IPS-NIHi7 (cell line): ENCODE measurements around the gene GOLGA8A.
"Not testable (repeated sequence)": the region's sequence is repeated elsewhere in the genome, so short reads cannot be mapped to it uniquely, and the experiment has no call there.

Experiments
- DNase-seq: peaks from one replicate; pipeline ENCODE4 v3.0.0; 2012; ENCODE audit warnings: mixed read lengths; ENCODE audit errors: extremely low spot score

The GOLGA8A gene, protein sequence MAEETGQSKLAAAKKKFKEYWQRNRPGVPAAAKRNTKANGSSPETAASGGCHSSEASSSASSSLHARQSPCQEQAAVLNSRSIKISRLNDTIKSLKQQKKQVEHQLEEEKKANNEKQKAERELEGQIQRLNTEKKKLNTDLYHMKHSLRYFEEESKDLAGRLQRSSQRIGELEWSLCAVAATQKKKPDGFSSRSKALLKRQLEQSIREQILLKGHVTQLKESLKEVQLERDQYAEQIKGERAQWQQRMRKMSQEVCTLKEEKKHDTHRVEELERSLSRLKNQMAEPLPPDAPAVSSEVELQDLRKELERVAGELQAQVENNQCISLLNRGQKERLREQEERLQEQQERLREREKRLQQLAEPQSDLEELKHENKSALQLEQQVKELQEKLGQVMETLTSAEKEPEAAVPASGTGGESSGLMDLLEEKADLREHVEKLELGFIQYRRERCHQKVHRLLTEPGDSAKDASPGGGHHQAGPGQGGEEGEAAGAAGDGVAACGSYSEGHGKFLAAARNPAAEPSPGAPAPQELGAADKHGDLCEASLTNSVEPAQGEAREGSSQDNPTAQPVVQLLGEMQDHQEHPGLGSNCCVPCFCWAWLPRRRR

DNA sequence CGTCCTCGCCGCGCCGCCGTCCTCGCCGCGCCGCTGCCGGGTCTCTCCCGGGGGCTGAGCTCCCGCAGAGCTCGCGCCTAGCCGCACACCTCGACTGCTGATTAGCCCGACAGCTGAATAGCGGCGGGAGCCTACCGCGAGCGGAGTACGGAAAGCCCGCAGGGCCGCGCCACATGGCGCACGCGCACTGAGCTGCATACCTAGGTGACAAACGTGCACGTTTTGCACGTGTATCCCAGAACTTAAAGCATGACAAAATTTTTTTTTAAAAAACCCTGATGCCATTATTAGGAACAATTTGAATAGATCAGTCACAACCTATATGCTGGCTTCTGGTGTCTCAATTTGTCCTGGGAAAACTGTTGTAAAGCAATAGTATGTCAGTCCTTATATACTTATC lies at the start of gene GOLGA8A:
Gene GOLGA8A, minus strand, starts transcription at position 122 of the 400 bp plus-strand sequence. CDS start 48,117 bp downstream, outside the sequence.
- DNase-seq: peak; percentile 73

DNA sequence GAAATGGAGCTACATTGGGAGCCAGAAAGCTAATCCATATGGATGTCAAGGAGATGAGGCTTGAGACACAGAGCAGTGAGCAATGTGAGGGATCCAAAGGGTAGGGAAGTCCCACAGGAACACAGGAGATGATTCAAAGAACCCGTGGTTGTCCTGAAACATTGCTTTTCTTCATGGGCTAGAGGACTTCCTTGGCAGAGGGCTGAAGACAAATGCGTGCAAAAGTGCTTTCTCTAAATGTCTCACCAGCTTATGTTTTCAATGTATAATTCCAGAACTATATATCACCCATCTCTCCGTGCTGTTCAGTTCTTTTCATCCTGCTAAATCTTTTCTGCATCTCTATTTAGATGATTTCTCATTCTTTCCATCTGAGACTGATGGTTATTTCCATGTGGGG lies 46.0 kb upstream of the GOLGA8A start:
- no peak for DNase-seq

GRCh38 chr15:34481370-34481769 lies 43.8 kb upstream of the GOLGA8A start:
- DNase-seq: no peak

- no peak for DNase-seq
Measured at GRCh38 chr15:34473840-34474239, 36.2 kb upstream of the GOLGA8A start.

DNA sequence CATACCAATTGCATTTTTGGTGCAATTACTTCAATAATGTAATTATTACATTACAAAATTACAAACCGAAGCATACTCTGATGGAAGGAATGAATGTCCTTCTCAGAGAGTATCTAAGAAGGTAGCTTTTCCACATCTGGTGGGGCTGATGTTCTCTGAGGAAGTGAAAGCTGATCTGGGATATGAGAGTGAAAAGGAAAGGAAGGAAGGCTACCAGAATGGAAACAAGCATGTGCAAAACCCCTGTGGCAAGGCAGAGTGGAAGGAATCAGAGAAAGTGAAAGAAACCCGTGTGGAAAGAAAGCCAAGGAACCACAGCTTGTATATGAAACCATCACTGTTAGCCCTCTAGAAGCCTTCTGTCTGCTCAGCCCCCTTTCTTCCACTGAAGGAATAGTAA lies 35.3 kb upstream of the GOLGA8A start:
- no peak for DNase-seq

GRCh38 chr15:34470892-34471291 lies 33.3 kb upstream of the GOLGA8A start:
- DNase-seq: no peak

DNA sequence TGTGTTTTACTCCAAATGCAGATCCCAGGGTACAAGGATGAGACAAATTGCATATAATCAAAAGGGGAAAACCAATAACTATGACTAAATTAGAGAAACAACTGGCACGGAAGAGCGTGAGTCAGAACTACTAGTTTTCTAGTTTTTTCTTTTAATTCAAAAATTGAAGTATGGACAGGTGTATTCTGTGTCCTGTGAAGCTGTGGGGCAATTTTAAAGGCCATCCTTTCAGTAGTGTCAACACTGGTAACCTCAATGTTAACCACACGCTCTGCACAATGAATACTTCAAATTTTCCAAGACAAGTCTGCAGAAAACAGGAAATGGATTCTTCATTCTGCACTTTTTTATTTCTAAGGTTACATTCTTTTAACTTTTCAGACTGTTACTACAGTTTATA lies 32.5 kb upstream of the GOLGA8A start:
- DNase-seq: no peak

DNA sequence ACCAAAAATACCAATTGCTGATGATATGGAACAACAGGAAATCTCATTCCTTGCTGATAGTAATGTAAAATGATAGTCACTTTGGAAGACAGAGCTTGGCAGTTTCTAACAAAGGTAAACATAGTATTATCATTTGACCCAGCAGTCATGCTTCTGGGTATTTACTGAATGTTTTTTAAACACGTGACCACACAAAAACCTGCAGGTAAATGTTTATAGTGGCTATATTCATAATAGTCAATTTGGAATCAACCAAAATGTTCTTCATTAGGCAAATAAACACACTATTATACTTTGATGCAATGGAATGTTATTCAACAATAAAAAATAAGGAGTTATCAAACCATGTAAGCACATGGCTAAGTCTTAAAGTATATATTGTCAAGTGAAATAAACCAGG lies 24.1 kb upstream of the GOLGA8A start:
- no peak for DNase-seq

DNA sequence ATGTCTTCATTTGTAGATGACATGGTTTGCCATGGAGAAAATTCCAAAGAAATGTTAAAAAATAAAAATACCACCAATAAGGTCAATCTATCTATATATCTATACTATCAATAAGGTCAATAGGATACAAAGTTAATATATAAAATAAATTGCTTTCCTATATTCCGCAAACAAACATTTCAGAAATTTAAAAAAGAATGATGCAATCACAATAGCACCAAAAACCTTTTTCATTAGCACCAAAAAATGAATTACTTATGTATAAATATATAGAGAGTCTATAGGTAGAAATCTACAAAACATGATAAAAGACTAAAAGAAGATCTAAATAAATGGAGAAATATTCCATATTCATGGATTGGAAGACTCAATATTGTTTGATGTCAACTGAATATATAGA lies 22.8 kb upstream of the GOLGA8A start:
- DNase-seq: no peak

- no peak for DNase-seq
Measured at GRCh38 chr15:34456658-34457057, 19.1 kb upstream of the GOLGA8A start.

DNA sequence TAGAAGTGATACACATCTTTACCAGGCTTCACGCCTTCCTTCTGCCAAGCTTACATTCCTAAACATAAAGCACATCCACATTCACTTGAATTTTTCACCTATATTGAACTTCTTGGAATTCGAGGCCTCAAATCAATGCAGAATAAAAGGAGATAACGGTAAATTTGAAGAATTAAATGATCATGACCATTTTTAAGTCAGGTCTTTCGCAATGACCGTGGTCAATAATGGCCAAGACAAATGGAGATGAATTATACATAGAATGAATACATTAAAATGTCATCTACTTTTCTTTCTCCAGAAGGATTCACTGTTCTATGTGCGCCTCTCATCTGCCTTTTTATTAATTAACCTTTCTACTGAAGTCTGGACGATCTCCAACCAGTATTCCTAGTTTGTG lies 5.3 kb upstream of the GOLGA8A start:
- no peak for DNase-seq

DNA sequence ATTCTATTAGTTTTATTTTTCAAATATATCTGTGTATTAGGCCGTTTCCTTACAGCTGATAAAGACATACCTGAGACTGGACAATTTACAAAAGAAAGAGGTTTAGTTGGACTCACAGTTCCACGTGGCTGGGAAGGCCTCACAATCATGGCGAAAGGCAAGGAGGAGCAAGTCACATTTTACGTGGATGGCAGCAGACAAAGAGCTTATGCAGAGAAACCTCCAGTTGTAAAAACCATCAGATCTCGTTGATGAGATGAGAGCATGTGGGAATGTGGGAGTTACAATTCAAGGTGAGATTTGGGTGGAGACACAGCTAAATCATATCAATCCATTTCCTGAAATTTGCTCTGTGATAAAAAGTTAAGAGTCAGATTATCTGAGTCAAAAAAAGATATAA lies 2.3 kb upstream of the GOLGA8A start:
- DNase-seq: no peak

- peak; percentile 52 for DNase-seq
Measured at GRCh38 chr15:34436956-34437442, 609 bp downstream of the GOLGA8A start.

DNA sequence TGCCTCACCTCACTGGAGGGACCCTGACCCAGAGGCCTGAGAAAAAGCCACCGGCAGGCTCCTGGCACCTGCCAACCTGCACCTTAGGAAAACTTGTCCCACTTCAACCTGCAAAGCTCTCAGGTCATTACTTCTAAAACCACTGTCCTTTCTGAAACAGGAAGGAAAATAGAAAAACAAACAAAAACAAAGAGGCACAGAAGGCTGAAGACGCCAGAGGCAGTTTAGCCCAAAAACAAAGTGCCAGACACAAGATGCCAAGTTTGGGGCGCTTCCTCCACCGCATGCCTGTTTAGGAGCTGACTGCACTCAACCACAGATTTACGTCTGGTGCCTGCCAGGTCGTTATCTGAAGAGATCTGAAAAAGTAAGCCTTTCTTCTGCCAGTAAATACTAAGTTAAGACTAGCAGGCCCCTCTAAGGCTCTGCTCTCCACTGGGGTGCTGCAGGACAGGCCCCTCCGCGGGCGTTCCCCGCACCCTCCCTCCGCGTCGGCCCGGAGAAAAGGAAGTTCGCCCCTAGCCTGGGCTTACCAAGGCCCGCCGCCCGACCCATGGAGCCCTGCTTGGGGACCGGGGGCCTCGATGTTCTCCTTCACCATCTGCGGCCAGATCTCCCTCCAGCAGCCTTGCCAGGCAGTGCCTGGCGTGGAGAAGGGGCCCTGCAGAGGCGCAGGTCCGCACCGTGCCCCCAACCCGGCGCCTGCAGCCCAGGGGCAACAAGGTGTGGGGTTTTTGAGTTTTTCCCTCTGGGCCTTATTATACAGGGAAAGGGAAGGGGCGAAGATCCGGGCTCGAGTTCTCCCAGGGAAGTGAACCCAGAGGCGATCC lies 1.3 kb downstream of the GOLGA8A start:
- DNase-seq: peak; percentile 16

DNA sequence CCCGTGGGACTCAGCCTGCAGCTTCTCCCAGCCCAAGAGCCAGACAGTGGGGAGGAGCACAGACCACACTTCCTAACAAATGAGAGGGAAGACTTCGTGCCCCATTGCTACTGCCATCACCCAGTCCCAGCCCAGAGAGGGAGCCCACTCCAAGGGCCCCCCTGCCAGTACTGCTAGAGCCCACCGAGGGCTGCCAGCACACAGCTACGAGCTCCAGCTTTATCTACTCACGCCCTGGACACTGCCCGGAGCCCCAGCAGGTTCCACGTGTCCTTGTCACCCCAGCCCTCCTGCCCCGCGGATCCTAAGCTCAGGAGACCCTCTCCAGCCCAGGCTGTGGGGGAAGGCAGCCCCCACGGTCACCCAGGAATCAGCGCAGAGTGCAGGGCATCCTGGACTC lies 1.9 kb downstream of the GOLGA8A start:
- no peak for DNase-seq

- DNase-seq: no peak
Measured at GRCh38 chr15:34434627-34435305, 2.8 kb downstream of the GOLGA8A start.

GRCh38 chr15:34433956-34434626 lies 3.5 kb downstream of the GOLGA8A start:
- DNase-seq: not testable (repeated sequence)

GRCh38 chr15:34430642-34431041 lies 7.0 kb downstream of the GOLGA8A start:
- not testable (repeated sequence) for DNase-seq

DNA sequence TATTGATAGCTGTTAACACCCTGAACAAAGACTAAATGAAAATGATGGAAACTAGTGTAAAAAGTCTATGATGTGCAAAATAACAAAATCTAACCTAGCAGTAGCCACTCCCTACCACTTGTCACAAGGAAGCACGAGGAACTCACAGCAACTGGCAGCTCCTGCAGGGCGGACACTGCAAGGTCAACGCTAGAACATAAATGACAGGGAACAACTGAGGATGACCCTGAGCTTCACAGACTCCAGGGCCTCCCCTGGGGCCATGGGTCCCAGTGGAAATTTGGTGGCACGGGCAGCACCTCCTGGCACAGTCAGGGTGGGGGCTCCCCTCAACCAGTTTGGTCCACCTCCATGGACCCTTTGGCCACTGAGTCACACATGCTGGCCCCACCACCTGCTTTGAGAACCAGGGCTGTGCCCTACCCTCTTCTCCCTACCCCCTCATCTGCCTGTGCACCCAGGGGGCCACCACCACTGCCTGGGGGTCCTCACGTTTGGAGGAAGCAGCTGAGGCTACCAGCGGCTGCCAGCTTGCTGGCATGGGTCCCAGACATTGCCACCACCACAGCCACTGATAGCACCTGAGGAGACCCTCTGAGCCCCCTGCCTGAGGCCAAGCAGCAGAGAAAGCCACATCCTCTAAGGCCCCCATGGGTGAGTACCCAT lies 14.1 kb downstream of the GOLGA8A start:
- DNase-seq: not testable (repeated sequence)

DNA sequence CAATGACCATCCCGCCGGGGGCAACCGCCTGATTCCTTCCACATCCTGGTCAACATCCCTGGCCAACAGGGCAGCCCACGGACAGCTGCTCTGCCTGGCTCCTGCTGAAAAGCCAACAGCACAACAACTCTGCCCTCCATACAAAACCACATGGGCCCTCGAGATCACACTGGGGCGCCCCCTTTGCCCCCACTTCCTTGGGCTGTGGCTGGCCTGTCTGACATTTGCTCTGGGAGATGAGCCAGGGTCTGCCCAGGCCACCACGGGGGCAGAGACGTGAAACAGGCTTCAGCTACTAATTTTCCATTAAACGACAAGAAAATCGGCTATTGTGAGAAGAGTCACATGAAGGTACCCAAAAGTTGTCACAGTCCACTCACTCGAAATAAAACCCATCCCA lies 16.7 kb downstream of the GOLGA8A start:
- DNase-seq: not testable (repeated sequence)

GRCh38 chr15:34418435-34418834 lies 19.2 kb downstream of the GOLGA8A start:
- DNase-seq: not testable (repeated sequence)
